ENCODE results near the gene SFTA2.

GRCh38 chr6:30917487-30917886 lies 14.5 kb downstream of the SFTA2 start:
- TF ChIP-seq, protein P1, sequence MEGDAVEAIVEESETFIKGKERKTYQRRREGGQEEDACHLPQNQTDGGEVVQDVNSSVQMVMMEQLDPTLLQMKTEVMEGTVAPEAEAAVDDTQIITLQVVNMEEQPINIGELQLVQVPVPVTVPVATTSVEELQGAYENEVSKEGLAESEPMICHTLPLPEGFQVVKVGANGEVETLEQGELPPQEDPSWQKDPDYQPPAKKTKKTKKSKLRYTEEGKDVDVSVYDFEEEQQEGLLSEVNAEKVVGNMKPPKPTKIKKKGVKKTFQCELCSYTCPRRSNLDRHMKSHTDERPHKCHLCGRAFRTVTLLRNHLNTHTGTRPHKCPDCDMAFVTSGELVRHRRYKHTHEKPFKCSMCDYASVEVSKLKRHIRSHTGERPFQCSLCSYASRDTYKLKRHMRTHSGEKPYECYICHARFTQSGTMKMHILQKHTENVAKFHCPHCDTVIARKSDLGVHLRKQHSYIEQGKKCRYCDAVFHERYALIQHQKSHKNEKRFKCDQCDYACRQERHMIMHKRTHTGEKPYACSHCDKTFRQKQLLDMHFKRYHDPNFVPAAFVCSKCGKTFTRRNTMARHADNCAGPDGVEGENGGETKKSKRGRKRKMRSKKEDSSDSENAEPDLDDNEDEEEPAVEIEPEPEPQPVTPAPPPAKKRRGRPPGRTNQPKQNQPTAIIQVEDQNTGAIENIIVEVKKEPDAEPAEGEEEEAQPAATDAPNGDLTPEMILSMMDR (IDR thresholded peaks at IDR 0.05), result no peak
- no peak for TF ChIP-seq EZH2 (IDR thresholded peaks at IDR 0.05; ENCODE audit: borderline replicate concordance, insufficient read depth, low read depth, low read length, poor library complexity, severe bottlenecking)

All from B cell (primary cell).